HG02798 (cell line): ENCODE measurements around the gene MYBPH.

Source experiments
- ATAC-seq: cut with Tn5 transposase; IDR thresholded peaks from one replicate; pipeline ENCODE4 v1.9.1; 2021; ENCODE audit warnings: mild to moderate bottlenecking; ENCODE audit not compliant: unreplicated experiment, poor library complexity

MYBPH gene

GRCh38 chr1:203175237-203175826, at the start of gene MYBPH:
MYBPH (minus strand) TSS chr1:203175826; CDS start chr1:203175755, 71 bp downstream.
- ATAC-seq, result no peak

- ATAC-seq, result no peak
Observed at GRCh38 chr1:203225071-203225470, 49.4 kb upstream of the MYBPH start.

- ATAC-seq, result no peak
Observed at GRCh38 chr1:203223012-203223775, 47.6 kb upstream of the MYBPH start.

- no peak for ATAC-seq
Observed at GRCh38 chr1:203219934-203220333, 44.3 kb upstream of the MYBPH start.

- no peak for ATAC-seq
Observed at GRCh38 chr1:203219171-203219570, 43.5 kb upstream of the MYBPH start.

- no peak for ATAC-seq
Observed at GRCh38 chr1:203217668-203218067, 42.0 kb upstream of the MYBPH start.

- ATAC-seq, result no peak
Observed at GRCh38 chr1:203217139-203217655, 41.6 kb upstream of the MYBPH start.

GRCh38 chr1:203216274-203217138, 40.9 kb upstream of the MYBPH start:
- no peak for ATAC-seq

GRCh38 chr1:203215573-203215972, 39.9 kb upstream of the MYBPH start:
- no peak for ATAC-seq

GRCh38 chr1:203214871-203215270, 39.2 kb upstream of the MYBPH start:
- no peak for ATAC-seq

GRCh38 chr1:203213126-203213525, 37.5 kb upstream of the MYBPH start:
- no peak for ATAC-seq

- ATAC-seq, result no peak
Observed at GRCh38 chr1:203211812-203212211, 36.2 kb upstream of the MYBPH start.

GRCh38 chr1:203210988-203211387, 35.4 kb upstream of the MYBPH start:
- no peak for ATAC-seq

GRCh38 chr1:203210350-203210749, 34.7 kb upstream of the MYBPH start:
- ATAC-seq, result no peak

GRCh38 chr1:203208181-203208580, 32.6 kb upstream of the MYBPH start:
- no peak for ATAC-seq

GRCh38 chr1:203207751-203208150, 32.1 kb upstream of the MYBPH start:
- no peak for ATAC-seq

- ATAC-seq, result no peak
Observed at GRCh38 chr1:203206129-203206687, 30.6 kb upstream of the MYBPH start.

- ATAC-seq, result no peak
Observed at GRCh38 chr1:203204756-203205155, 29.1 kb upstream of the MYBPH start.

- no peak for ATAC-seq
Observed at GRCh38 chr1:203202431-203203245, 27.0 kb upstream of the MYBPH start.
